Measurements from ENCODE around the gene EDARADD.

- TF ChIP-seq CTCF (IDR thresholded peaks at IDR 0.05) (no peak), SIN3A (IDR thresholded peaks at IDR 0.05; ENCODE audit: borderline replicate concordance, insufficient read depth, low read depth, low read length) (no peak)
Measured at GRCh38 chr1:236426215-236426614, 32.1 kb downstream of the EDARADD start.
